Effector memory CD4-positive, alpha-beta T cell (primary cell): ENCODE data around the gene CYSTM1.

ENCODE experiments used
- DNase-seq, 3 donors: peaks; one replicate each; pipeline ENCODE4 v3.0.0-alpha.2; 2020
- H3K27ac ChIP-seq: 2 replicates; pipeline ENCODE4 v1.7.0; 2013; ENCODE audit warnings: mild to moderate bottlenecking, low read length, moderate library complexity; ENCODE audit not compliant: insufficient read depth, poor library complexity, severe bottlenecking
- H3K27me3 ChIP-seq: replicated peaks from 2 replicates; pipeline ENCODE4 v1.7.0; 2013; ENCODE audit warnings: mild to moderate bottlenecking, low read length; ENCODE audit not compliant: insufficient read depth, control insufficient read depth, poor library complexity, severe bottlenecking
- H3K36me3 ChIP-seq: 2 replicates; pipeline ENCODE4 v1.7.0; 2013; ENCODE audit warnings: mild to moderate bottlenecking, low read length, moderate library complexity; ENCODE audit not compliant: control insufficient read depth, insufficient read depth
- H3K4me1 ChIP-seq: 2 replicates; pipeline ENCODE4 v1.7.0; 2013; ENCODE audit warnings: low read length, mild to moderate bottlenecking; ENCODE audit not compliant: control insufficient read depth, insufficient read depth, poor library complexity, severe bottlenecking
- H3K4me3 ChIP-seq: 2 replicates; pipeline ENCODE4 v1.7.0; 2013; ENCODE audit warnings: low read length, low read depth, mild to moderate bottlenecking; ENCODE audit not compliant: insufficient read depth, poor library complexity, severe bottlenecking
- H3K9me3 ChIP-seq: 2 replicates; pipeline ENCODE4 v1.7.0; 2013; ENCODE audit warnings: mild to moderate bottlenecking, low read length, moderate library complexity; ENCODE audit not compliant: control insufficient read depth

Gene CYSTM1

DNA sequence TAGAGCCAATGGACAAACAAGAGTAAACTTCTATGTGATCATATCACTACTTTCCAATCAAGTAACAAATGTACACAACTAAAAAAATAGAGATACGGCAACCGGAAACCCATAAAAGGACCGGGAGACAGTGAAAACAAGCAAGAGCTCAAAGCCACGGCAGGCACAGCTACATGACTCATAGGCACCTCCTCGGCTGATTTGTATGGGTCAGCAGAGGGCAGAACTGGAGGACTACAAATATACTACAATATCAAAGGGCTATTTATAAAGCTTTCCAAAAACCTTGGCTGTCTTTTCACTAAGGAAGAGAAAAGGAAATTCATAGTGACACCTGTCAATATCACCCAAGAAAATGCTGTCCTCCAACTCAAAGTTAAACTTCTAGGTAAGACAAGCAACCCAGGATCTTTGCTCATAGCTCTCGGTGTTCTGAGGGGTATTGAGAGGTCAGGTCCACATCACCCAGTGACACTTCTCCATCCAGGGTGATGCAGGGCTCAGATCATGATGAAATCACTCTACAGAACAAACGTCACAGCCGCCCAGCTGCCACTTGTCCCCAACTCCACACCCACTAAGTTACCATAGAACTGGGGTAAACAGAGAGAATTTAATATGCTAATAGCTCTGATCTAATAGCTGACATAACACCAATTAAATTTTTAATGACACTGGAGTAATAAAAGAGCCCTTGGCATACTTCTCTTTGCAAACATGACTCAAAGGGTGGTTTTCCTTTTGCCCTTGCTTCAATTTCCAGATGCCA is 86.6 kb downstream of the CYSTM1 start:
- H3K4me1 ChIP-seq = peaks cover 10% of the 10 kb centered on the region
- H3K9me3 ChIP-seq = no peaks in the 10 kb centered on the region
- H3K4me3 ChIP-seq = no peak overlapping the region
- DNase-seq = peak in 2 of 3 donors; percentile 16 to 41
- H3K27ac ChIP-seq = peak overlapping the region; percentile 5
- H3K27me3 ChIP-seq = no peaks in the 10 kb centered on the region
- H3K36me3 ChIP-seq = no peaks in the 10 kb centered on the region

DNA sequence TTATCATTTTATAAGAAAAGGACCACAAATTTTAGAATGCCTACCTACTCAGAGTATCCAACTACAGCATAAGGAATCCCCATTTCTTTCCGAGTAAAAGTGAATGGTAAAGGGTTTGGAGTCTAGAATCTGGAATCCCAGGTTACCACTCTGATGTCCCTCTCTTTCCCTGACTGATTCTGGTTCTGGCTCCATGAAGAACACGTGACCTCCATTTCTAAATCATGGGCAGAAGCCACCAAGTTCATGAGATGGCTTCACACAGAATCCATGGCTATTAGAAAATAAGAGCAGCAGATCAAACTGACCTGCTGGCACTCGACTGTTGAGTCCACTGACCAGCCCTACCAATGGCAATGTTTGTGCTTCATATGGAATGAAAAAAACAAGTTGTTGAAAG is 87.2 kb downstream of the CYSTM1 start:
- H3K9me3 ChIP-seq = no peaks in the 10 kb centered on the region
- no peak overlapping the region for H3K27ac ChIP-seq
- DNase-seq = no peak
- H3K4me3 ChIP-seq = no peak overlapping the region
- H3K27me3 ChIP-seq = no peaks in the 10 kb centered on the region
- peaks cover 10% of the 10 kb centered on the region for H3K4me1 ChIP-seq
- H3K36me3 ChIP-seq = no peaks in the 10 kb centered on the region

DNA sequence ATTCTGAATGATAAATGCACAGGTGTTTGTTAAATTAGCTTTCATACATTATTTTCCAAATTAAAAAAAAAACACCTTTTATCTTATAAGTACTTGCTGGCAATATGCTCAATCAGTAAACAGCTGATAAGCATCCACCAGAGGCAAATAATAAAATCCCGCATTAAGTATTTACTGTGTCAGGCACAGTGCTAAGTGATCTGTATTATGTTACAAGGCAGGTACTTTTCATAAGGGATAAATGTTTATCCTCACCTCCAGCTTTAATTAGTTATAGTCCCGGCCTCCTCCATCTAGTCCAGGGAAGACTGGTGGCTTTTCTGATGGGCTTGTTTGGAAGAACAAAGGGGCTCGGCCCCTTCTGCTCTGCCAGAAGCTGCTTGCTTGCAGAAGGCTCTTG is 87.9 kb downstream of the CYSTM1 start:
- DNase-seq = no peak
- H3K27ac ChIP-seq = no peak overlapping the region
- no peak overlapping the region for H3K4me3 ChIP-seq

DNA sequence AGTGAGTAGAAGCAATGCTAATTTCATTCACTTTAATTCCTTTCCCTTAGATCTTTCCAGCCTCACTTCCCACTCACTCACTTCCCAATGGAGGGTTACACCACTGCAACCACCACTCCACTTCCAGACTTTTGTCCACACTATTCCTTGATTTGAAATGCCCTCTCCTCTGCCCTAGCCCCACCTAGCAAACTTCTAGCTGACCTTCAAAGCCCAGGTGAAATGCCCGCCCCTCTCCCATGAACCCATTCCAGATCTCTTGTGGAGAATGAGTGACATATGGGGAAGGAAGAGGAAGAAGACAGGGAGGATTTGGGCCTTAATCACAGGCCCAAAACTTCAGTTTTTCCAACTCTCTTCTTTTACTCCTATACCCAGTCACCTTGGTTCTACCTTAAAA is 90.9 kb downstream of the CYSTM1 start:
- no peaks in the 10 kb centered on the region for H3K9me3 ChIP-seq
- H3K36me3 ChIP-seq = no peaks in the 10 kb centered on the region
- H3K27me3 ChIP-seq = no peaks in the 10 kb centered on the region
- H3K27ac ChIP-seq = no peak overlapping the region
- no peak overlapping the region for H3K4me3 ChIP-seq
- no peak for DNase-seq
- no peaks in the 10 kb centered on the region for H3K4me1 ChIP-seq

More for the DNA sequence above, 87.9 kb downstream of the CYSTM1 start:
- no peaks in the 10 kb centered on the region for H3K9me3 ChIP-seq
- no peaks in the 10 kb centered on the region for H3K36me3 ChIP-seq
- H3K4me1 ChIP-seq = peaks cover 10% of the 10 kb centered on the region
- H3K27me3 ChIP-seq = no peaks in the 10 kb centered on the region

DNA sequence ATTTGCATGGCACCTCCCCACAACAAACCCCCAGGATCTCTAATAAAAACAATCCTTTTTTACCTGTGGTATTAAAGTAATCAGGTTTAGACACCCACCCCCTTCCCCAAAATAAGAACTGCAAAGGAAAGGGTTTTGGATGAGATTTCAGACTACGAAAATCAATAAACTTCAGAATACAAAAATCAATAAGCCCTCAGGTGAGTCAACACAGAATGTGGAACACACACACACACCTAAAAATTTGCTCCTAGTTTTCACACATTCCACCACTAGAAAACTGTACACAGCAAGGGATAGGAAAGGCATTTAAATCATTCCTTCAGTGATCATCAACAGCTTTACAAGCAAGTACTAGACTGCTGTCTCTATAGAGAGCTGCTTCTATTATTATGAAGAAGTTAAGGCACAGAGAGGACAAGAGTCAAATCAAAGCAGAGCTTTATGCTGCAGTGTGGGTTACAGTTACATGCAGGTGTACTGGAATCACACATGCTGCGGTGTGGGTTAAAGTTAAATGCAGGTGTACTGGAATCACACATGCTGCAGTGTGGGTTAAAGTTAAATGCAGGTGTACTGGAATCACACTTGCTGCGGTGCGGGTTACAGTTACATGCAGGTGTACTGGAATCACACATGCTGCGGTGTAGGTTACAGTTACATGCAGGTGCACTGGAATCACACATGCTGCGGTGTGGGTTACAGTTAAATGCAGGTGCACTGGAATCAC is 91.6 kb downstream of the CYSTM1 start:
- Histone ChIP-seq H3K27me3 (no peaks in the 10 kb centered on the region), H3K9me3 (no peaks in the 10 kb centered on the region), H3K36me3 (no peaks in the 10 kb centered on the region), H3K27ac (no peak overlapping the region), H3K4me1 (no peaks in the 10 kb centered on the region), H3K4me3 (peak overlapping the region; percentile 2)
- DNase-seq = no peak

DNA sequence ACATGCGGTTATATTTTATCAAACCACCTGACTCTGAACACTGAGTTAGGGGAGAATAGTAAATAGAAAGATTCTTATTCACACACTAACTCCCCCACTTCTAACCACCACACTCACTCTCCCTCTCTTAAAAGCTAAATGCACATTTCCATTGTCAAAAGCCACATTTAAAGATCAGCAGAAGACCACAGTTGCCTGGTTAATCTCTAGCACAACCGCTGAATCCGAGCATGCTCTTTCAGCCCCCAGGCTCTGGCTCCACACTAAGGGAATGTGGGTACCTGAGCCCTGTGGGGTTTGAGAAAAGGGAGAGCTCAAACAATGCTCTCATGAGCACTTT is 92.2 kb downstream of the CYSTM1 start:
- no peaks in the 10 kb centered on the region for H3K36me3 ChIP-seq
- H3K27me3 ChIP-seq = no peaks in the 10 kb centered on the region
- H3K4me1 ChIP-seq = no peaks in the 10 kb centered on the region
- DNase-seq = no peak
- no peak overlapping the region for H3K27ac ChIP-seq
- H3K4me3 ChIP-seq = peak overlapping the region; percentile 2
- no peaks in the 10 kb centered on the region for H3K9me3 ChIP-seq

DNA sequence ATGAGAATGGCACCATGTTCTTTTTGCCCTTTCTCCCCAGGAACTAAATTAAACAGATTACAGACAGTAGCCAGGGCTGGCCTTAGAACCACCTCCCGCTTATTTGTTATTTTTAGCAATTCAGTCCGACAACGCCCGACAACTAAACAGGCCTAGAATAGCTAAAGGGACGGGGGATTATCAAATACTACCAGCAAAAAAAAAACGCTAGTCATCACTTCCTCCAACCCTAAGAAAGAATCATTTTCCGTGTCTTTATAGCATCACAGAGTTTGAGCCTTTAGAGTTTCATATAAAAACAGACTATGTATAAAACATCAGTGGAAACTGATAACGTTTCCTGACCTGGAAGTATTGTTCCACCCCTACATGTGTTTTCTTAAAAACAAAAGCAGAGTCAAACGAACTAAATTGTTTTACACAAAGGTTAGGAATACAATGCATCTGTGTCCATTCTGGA is 92.6 kb downstream of the CYSTM1 start:
- no peaks in the 10 kb centered on the region for H3K27me3 ChIP-seq
- H3K27ac ChIP-seq = no peak overlapping the region
- no peaks in the 10 kb centered on the region for H3K9me3 ChIP-seq
- no peaks in the 10 kb centered on the region for H3K4me1 ChIP-seq
- H3K36me3 ChIP-seq = no peaks in the 10 kb centered on the region
- H3K4me3 ChIP-seq = no peak overlapping the region
- no peak for DNase-seq

DNA sequence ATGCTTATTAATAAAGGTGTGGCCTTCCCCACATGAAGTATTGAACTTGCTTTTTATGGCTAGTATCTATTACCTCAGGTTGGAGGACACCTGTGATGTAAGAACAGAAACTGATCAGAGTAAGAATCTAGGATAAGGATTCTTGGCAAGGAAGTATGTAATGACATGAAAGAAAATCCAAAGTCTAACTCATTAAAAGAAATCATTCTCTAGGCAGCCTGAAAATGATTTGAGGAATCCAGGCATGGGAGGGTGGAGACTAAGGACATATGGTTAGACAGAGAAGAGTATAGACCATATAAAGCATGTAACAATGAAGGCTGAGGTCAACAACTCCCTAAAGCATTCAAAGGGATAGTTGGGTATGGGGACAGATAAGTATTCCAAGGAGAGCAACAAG is 95.0 kb downstream of the CYSTM1 start:
- Histone ChIP-seq H3K9me3 (no peaks in the 10 kb centered on the region), H3K27me3 (no peaks in the 10 kb centered on the region), H3K4me1 (no peaks in the 10 kb centered on the region), H3K4me3 (no peak overlapping the region), H3K27ac (no peak overlapping the region), H3K36me3 (no peaks in the 10 kb centered on the region)
- DNase-seq = no peak

DNA sequence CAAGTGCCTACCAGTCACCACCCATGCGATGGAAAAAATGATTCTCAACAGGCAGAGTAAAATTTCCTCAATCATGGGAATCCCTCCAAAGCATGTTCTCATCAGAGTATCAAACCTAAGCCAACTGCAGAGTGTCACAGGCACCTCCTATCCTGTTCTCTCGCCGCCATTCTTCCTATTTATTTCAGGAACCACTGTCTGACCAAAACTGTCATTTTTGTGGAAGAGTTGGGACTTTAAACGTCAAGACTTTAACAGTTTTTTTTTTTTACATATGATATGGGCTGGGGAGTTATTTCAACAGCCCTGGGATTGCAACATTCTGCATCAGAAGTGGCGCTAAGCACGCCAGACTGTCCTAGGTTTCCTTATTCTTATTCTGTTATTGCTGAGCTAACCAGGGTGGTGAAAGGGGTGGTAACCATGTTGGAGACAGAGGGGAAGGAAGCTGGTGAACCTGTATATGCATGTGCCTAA is 98.5 kb downstream of the CYSTM1 start:
- no peaks in the 10 kb centered on the region for H3K4me1 ChIP-seq
- H3K27ac ChIP-seq = no peak overlapping the region
- H3K4me3 ChIP-seq = no peak overlapping the region
- no peak for DNase-seq
- no peaks in the 10 kb centered on the region for H3K27me3 ChIP-seq
- no peaks in the 10 kb centered on the region for H3K36me3 ChIP-seq
- H3K9me3 ChIP-seq = no peaks in the 10 kb centered on the region

DNA sequence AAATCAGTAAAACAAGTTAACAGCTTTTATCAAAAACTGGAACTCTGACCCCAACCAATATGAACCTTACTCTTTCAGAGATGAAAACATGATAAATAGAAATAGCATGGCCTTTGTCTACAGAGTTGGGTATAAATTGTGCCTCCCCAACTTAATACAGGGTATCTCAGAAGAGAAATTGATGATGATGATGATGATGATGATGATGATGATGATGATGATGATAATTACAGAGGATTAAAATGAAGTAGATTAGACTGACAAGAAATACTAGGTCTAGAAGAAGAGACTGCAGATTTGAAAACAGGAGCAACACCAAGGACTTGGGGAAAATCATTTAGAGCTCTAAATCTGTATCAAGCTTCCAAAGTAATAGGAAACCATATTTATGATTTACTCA is 100.8 kb downstream of the CYSTM1 start:
- H3K4me3 ChIP-seq = no peak overlapping the region
- no peaks in the 10 kb centered on the region for H3K36me3 ChIP-seq
- no peaks in the 10 kb centered on the region for H3K9me3 ChIP-seq
- H3K4me1 ChIP-seq = no peaks in the 10 kb centered on the region
- H3K27me3 ChIP-seq = no peaks in the 10 kb centered on the region
- no peak overlapping the region for H3K27ac ChIP-seq
- DNase-seq = no peak
